NCI-H2227 (cell line): ENCODE results near the gene KCNJ16.
A peak's percentile ranks its signal among the peaks of the same experiment; 100 is the strongest.

Source experiments
- DNase-seq: peaks from one replicate; lab custom pipeline; 2025; ENCODE audit not compliant: unreplicated experiment; lab: John Stamatoyannopoulos, UW

The KCNJ16 gene

DNA sequence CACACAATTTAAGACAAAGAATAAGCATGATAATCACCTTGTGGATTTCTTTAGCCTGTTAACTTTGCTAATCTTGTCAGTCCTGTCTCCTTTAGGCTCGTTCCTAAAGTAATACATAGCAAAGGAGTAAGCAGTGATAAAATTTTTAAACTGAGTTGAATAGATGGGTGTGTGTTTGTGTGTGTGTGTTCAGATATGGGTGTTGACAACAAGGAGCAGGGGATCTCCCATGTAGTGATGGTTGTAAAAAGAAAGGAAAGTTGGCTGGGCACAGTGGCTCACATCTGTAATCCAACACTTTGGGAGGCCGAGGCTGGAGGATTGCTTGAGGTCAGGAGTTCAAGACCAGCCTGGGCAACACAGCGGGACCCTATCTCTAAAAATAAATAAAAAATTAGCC lies 49.7 kb downstream of the KCNJ16 start:
- DNase-seq: no peak

DNA sequence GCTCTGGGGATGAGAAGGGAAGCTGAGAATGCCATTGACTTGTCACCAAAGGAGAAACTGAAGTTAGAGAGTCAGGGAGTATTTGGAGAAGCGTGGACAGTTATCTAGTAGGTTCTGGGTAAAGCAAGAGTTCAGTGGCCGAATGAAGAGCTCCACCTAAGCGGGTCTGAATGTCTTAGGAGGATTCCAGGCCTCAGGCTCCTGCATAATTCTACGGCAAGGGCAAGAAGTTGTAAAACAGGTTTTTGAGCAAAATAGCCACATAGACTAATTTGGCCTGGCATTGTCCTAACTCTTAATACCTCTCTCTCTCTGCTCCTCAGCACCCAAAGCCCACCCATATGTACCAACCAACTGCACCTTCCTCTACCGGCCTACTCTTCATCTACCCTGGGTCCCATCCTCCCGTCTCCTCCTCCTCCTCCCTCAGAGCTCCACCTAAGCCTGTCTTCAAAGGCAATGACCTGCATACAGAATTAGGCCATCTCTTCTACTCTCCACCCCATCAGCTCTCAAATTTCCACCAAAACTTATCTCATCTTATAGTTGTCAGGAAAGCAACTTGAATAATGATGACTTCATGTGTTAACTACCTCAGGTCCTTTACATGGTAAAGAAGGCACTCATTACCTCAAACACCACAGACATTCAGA lies 52.3 kb downstream of the KCNJ16 start:
- no peak for DNase-seq

DNA sequence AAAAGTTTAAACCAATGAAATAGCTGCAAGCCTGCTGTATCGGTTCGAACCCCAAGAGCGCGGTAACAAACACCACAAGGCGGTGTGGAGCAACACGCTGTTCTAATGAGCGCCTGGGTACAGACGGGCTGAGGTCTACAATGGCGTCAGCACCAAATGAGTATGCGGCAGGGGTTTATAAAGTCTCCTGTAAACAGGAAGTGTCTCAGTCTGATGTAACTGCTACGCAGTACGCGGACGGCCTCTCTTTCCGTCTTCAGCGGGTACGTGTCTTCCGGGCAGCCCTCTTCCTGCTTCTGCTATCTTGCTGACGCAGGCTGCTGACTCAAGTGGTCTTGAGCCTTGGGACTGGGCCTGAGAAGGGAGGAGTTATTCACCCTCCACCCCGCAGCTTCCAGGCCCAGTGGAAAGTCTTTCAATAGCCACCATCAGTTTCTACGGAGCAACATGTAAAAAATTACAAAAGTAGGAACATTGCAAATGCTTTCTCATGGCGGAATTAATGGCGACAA lies 53.8 kb downstream of the KCNJ16 start:
- DNase-seq: no peak

DNA sequence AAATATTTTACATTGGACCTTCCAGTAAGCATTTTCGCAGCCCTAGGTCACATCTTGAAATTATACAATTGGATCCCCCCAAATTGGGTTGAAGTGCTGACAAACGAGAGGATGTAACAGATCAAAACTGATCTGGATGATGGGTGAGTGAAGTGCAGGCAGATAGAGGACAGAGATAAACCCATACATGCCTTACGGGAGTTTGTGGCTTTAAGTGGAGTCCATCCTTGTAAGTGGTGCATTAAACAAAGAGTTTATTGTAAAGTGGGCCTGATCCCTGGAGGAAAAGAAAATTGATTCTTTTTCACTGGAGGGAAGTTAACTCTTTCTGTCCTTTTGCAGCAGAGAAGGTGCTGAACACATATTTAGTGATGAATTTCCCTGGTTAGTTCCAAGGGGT lies 55.3 kb downstream of the KCNJ16 start:
- no peak for DNase-seq

- no peak for DNase-seq
Observed at GRCh38 chr17:70132505-70132904, 57.5 kb downstream of the KCNJ16 start.

- DNase-seq: no peak
Observed at GRCh38 chr17:70134042-70134441, 59.0 kb downstream of the KCNJ16 start.

GRCh38 chr17:70134777-70135176 lies 59.8 kb downstream of the KCNJ16 start:
- DNase-seq: no peak

DNA sequence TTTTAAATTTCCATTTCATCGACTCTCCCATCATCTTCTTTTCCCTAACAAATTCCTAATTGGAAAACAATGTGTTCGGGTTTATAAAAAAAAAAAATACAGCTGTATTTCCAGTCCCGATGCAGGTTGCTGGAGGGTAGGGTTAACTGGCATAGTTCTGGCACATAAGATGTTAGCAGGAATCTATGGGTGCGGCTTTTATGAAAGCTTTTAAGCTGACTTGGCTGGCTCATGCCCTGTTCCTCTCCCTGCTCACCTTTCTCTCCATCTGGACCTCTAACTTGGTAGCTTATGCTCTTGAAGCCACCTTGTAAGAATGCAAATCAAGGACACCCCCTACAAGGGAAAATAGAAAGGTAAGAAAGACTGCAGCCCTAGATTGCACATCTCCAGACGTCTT lies 61.1 kb downstream of the KCNJ16 start:
- DNase-seq: no peak

GRCh38 chr17:70137451-70138230 lies 62.6 kb downstream of the KCNJ16 start:
- DNase-seq: peak; percentile 3

GRCh38 chr17:70138291-70138865 lies 63.4 kb downstream of the KCNJ16 start:
- DNase-seq: no peak

GRCh38 chr17:70139449-70139993 lies 64.5 kb downstream of the KCNJ16 start:
- no peak for DNase-seq

DNA sequence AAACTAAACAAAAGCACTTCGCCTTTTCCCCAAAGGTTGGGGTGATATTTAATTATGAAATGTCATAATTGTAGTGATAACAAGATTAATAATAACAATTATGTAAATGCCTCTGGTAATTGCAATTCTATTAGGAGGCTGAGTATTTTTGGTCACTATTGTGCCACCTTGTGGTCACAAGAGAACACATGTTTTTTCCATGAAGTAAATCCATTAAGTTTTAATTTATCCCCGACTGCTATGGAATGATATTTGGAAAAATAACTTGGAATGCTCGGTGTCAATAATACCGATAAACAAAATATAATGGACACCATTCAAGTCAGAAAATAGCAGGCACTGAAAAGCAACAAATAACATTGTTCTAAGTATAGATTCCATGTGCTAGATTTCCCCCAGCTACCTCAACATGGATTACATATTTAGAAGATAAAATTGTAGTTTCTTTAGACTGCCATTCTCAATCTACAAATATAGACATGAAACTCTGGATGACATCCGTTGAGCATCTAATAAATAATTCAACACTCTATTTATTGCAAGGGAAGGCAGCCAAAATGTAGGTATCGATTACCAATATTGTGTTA lies 69.3 kb downstream of the KCNJ16 start:
- no peak for DNase-seq

DNA sequence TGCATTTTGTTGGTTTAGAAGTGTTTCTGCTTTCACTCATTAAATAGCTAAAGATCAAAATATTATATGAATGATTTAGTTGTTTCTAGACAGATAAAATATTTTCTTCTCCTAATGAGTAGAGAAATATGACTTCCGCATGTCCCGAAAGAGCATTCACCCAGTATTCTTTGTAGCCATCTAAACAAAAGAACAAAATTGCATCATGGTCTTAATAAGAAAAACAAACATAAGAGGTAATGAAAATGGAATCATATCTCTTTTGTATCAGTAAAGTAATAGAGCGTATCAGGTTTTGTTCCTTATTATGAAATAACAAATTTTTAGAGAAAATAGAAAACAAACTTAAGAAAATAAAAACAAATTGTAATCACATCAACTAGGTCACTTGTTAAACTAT lies 78.2 kb downstream of the KCNJ16 start:
- DNase-seq: no peak

- DNase-seq: no peak
Observed at GRCh38 chr17:70157151-70157550, 82.1 kb downstream of the KCNJ16 start.

GRCh38 chr17:70158180-70158579 lies 83.2 kb downstream of the KCNJ16 start:
- no peak for DNase-seq

DNA sequence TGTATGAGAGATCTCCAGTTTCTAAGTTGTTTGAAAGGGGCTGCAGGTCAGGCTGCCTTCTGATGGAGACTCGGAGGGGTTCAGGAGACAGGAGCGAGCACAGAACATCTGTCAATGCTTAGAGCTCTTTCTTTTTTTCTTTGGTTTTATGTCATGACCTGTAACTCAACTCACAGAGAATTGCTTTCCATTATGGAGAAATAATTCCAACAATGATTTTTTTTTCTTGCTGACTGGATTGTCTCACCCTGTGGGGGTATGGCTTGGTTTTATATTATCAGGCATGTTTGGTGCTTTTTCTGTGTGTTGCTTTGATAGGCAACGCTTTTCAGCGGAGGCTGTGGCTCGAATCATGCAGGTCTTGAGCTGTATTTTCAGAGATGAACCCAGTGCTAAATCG lies 83.6 kb downstream of the KCNJ16 start:
- no peak for DNase-seq

- DNase-seq: no peak
Observed at GRCh38 chr17:70159980-70160379, 85.0 kb downstream of the KCNJ16 start.

GRCh38 chr17:70161519-70161918 lies 86.5 kb downstream of the KCNJ16 start:
- no peak for DNase-seq

GRCh38 chr17:70165383-70165782 lies 90.4 kb downstream of the KCNJ16 start:
- no peak for DNase-seq

- DNase-seq: no peak
Observed at GRCh38 chr17:70166615-70167014, 91.6 kb downstream of the KCNJ16 start.
